ENCODE data around the gene KCNH1.

GRCh38 chr1:211095381-211095780, 38.6 kb downstream of the KCNH1 start:
- TF ChIP-seq, protein P1, sequence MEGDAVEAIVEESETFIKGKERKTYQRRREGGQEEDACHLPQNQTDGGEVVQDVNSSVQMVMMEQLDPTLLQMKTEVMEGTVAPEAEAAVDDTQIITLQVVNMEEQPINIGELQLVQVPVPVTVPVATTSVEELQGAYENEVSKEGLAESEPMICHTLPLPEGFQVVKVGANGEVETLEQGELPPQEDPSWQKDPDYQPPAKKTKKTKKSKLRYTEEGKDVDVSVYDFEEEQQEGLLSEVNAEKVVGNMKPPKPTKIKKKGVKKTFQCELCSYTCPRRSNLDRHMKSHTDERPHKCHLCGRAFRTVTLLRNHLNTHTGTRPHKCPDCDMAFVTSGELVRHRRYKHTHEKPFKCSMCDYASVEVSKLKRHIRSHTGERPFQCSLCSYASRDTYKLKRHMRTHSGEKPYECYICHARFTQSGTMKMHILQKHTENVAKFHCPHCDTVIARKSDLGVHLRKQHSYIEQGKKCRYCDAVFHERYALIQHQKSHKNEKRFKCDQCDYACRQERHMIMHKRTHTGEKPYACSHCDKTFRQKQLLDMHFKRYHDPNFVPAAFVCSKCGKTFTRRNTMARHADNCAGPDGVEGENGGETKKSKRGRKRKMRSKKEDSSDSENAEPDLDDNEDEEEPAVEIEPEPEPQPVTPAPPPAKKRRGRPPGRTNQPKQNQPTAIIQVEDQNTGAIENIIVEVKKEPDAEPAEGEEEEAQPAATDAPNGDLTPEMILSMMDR (IDR thresholded peaks at IDR 0.05), result no peak
- TF ChIP-seq TAF1 (IDR thresholded peaks at IDR 0.05; ENCODE audit: borderline replicate concordance, low read depth, low read length) (no peak), RAD21 (IDR thresholded peaks at IDR 0.05; ENCODE audit: low read length) (no peak), MAX (IDR thresholded peaks at IDR 0.05; ENCODE audit: low read depth) (no peak), GABPA (IDR thresholded peaks at IDR 0.05; ENCODE audit: low read depth) (no peak), MXI1 (IDR thresholded peaks at IDR 0.05; ENCODE audit: low read depth, low read length) (no peak)
- TF ChIP-seq, protein P2, sequence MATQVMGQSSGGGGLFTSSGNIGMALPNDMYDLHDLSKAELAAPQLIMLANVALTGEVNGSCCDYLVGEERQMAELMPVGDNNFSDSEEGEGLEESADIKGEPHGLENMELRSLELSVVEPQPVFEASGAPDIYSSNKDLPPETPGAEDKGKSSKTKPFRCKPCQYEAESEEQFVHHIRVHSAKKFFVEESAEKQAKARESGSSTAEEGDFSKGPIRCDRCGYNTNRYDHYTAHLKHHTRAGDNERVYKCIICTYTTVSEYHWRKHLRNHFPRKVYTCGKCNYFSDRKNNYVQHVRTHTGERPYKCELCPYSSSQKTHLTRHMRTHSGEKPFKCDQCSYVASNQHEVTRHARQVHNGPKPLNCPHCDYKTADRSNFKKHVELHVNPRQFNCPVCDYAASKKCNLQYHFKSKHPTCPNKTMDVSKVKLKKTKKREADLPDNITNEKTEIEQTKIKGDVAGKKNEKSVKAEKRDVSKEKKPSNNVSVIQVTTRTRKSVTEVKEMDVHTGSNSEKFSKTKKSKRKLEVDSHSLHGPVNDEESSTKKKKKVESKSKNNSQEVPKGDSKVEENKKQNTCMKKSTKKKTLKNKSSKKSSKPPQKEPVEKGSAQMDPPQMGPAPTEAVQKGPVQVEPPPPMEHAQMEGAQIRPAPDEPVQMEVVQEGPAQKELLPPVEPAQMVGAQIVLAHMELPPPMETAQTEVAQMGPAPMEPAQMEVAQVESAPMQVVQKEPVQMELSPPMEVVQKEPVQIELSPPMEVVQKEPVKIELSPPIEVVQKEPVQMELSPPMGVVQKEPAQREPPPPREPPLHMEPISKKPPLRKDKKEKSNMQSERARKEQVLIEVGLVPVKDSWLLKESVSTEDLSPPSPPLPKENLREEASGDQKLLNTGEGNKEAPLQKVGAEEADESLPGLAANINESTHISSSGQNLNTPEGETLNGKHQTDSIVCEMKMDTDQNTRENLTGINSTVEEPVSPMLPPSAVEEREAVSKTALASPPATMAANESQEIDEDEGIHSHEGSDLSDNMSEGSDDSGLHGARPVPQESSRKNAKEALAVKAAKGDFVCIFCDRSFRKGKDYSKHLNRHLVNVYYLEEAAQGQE (IDR thresholded peaks at IDR 0.05; ENCODE audit: low read depth, low read length), result no peak
